Hepatocyte (in vitro differentiated cells): ENCODE measurements around the gene FOXO6. TPM values are rescaled to one million over a fixed set of nuclear protein-coding genes. Genes with fewer than 3 reads are reported as not detected.

Experiments used
- DNase-seq: peaks from one replicate; pipeline ENCODE4 v3.0.0-alpha.2; 2016; ENCODE audit warnings: low spot score
- H2AFZ ChIP-seq: fragments of 200-600 bp; sonication (generic); 2 replicates; pipeline ENCODE4 v1.6.0; 2016; ENCODE audit warnings: antibody characterized with exemption, mild to moderate bottlenecking
- H3K27ac ChIP-seq: fragments of 200-600 bp; sonication (generic); 2 replicates; pipeline ENCODE4 v1.5.1; 2016; ENCODE audit warnings: mild to moderate bottlenecking
- H3K27me3 ChIP-seq: fragments of 200-600 bp; sonication (generic); 2 replicates; pipeline ENCODE4 v1.6.1; 2016
- H3K36me3 ChIP-seq: fragments of 200-600 bp; sonication (generic); replicated peaks from 2 replicates; pipeline ENCODE4 v1.5.1; 2016; ENCODE audit warnings: low read depth; ENCODE audit not compliant: insufficient read depth
- H3K4me1 ChIP-seq: fragments of 200-600 bp; sonication (generic); 2 replicates; pipeline ENCODE4 v1.5.1; 2016; ENCODE audit warnings: mild to moderate bottlenecking, moderate library complexity; ENCODE audit not compliant: insufficient read depth
- H3K4me2 ChIP-seq: fragments of 200-600 bp; sonication (generic); 2 replicates; pipeline ENCODE4 v1.6.0; 2016
- H3K4me3 ChIP-seq: fragments of 200-600 bp; sonication (generic); 2 replicates; pipeline ENCODE4 v1.5.1; 2016; ENCODE audit warnings: mild to moderate bottlenecking
- H3K79me2 ChIP-seq: fragments of 200-600 bp; sonication (generic); 2 replicates; pipeline ENCODE4 v1.6.0; 2017; ENCODE audit warnings: mild to moderate bottlenecking
- H3K9me2 ChIP-seq: fragments of 200-600 bp; sonication (generic); replicated peaks from 2 replicates; pipeline ENCODE4 v1.6.0; 2017; ENCODE audit warnings: mild to moderate bottlenecking; ENCODE audit not compliant: insufficient read depth
- H3K9me3 ChIP-seq: fragments of 200-600 bp; sonication (generic); 2 replicates; pipeline ENCODE4 v1.5.1; 2016; ENCODE audit warnings: low read depth, mild to moderate bottlenecking
- H4K20me1 ChIP-seq: fragments of 200-600 bp; sonication (generic); 2 replicates; pipeline ENCODE4 v1.6.0; 2016; ENCODE audit warnings: mild to moderate bottlenecking; ENCODE audit not compliant: insufficient read depth, poor library complexity, severe bottlenecking
- CTCF ChIP-seq: fragments of 200-600 bp; sonication (generic); IDR thresholded peaks from 2 replicates; pipeline ENCODE4 v1.5.1; 2016; ENCODE audit warnings: antibody characterized with exemption, mild to moderate bottlenecking; ENCODE audit not compliant: poor library complexity
- EZH2 ChIP-seq: fragments of 200-600 bp; sonication (generic); IDR thresholded peaks from 2 replicates; pipeline ENCODE4 v1.6.1; 2016; ENCODE audit warnings: antibody characterized with exemption, mild to moderate bottlenecking, borderline replicate concordance
- EZH2phosphoT487 ChIP-seq: fragments of 200-600 bp; sonication (generic); IDR thresholded peaks from one replicate; pipeline ENCODE4 v1.6.1; 2018; ENCODE audit warnings: antibody characterized with exemption, mild to moderate bottlenecking, low read depth, moderate library complexity; ENCODE audit not compliant: unreplicated experiment, severe bottlenecking
- WGBS: methylation state at CpG from one replicate; pipeline ENCODE4 v1.1.6; 2016; ENCODE audit warnings: low lambda C conversion rate; ENCODE audit errors: missing lambda C conversion rate; 5-methylcytosine and 5-hydroxymethylcytosine counted together
- polyA plus RNA-seq: library from polyadenylated mRNA; unstranded; fragments of >200 nt; fragmentation: Nextera tagmentation; extraction: Ambion mirVana; gene quantifications from 2 replicates; pipeline ENCODE4 v1.2.1, GENCODE V29; 2016
- total RNA-seq: library from RNA; depleted of rRNA; stranded (reverse); fragments of >200 nt; gene quantifications from 2 replicates; pipeline ENCODE4 v1.2.3, GENCODE V29; 2014

The FOXO6 gene
- total and polyA plus RNA-seq, 2 experiments from 2014 or later = 0.80 to 5.0 TPM

- Histone ChIP-seq H3K4me1 (no peaks in the 10 kb centered on the region), H3K36me3 (no peaks in the 10 kb centered on the region), H3K4me3 (no peak overlapping the region), H3K79me2 (no peaks in the 10 kb centered on the region), H4K20me1 (no peaks in the 10 kb centered on the region), H2AFZ (no peak overlapping the region), H3K27ac (no peak overlapping the region), H3K9me3 (no peaks in the 10 kb centered on the region), H3K4me2 (no peak overlapping the region), H3K27me3 (peaks cover 2% of the 10 kb centered on the region), H3K9me2 (no peaks in the 10 kb centered on the region)
- WGBS = 92% methylated on average over 10 of the region's 13 CpGs
- TF ChIP-seq EZH2phosphoT487 (no peak), CTCF (no peak), EZH2 (no peak)
- no peak for DNase-seq
Measured at GRCh38 chr1:41426201-41426890, 65.1 kb downstream of the FOXO6 start.

- Histone ChIP-seq H3K4me1 (no peaks in the 10 kb centered on the region), H3K27ac (no peak overlapping the region), H4K20me1 (no peaks in the 10 kb centered on the region), H3K9me3 (no peaks in the 10 kb centered on the region), H3K4me2 (no peak overlapping the region), H3K79me2 (no peaks in the 10 kb centered on the region), H3K27me3 (peaks cover 2% of the 10 kb centered on the region), H3K4me3 (no peak overlapping the region), H3K36me3 (no peaks in the 10 kb centered on the region), H3K9me2 (no peaks in the 10 kb centered on the region), H2AFZ (no peak overlapping the region)
- no peak for DNase-seq
- TF ChIP-seq EZH2phosphoT487 (no peak), CTCF (no peak), EZH2 (no peak)
- 77% methylated on average over 17 of the region's 20 CpGs for WGBS
Measured at GRCh38 chr1:41427122-41427913, 66.1 kb downstream of the FOXO6 start.

- Histone ChIP-seq H3K79me2 (no peaks in the 10 kb centered on the region), H3K4me3 (no peak overlapping the region), H3K9me2 (no peaks in the 10 kb centered on the region), H3K36me3 (no peaks in the 10 kb centered on the region), H3K4me1 (peaks cover 7% of the 10 kb centered on the region), H3K27me3 (peaks cover 2% of the 10 kb centered on the region), H3K4me2 (no peak overlapping the region), H3K9me3 (no peaks in the 10 kb centered on the region), H3K27ac (no peak overlapping the region), H4K20me1 (no peaks in the 10 kb centered on the region), H2AFZ (no peak overlapping the region)
- 92% methylated on average over 11 of the region's 11 CpGs for WGBS
- no peak for TF ChIP-seq EZH2phosphoT487
- no peak for TF ChIP-seq EZH2
- TF ChIP-seq CTCF = no peak
- no peak for DNase-seq
Measured at GRCh38 chr1:41427916-41428737, 66.9 kb downstream of the FOXO6 start.
